ENCODE data around the gene RPN2. TPM values are rescaled to one million over a fixed set of nuclear protein-coding genes. Genes with fewer than 3 reads are reported as not detected.

Gene RPN2
- total RNA-seq, 4 donors from 2014 or later = 82.3 to 196 (median 105) TPM

GRCh38 chr20:37278966-37279590 is 99.9 kb downstream of the RPN2 start:
- H3K36me3 ChIP-seq = no peaks in the 10 kb centered on the region
- H3K4me1 ChIP-seq = peaks cover 5 to 20% (median 8%) of the 10 kb centered on the region in 4 donors
- no peak overlapping the region for H3K27ac ChIP-seq
- TF ChIP-seq POLR2A (IDR thresholded peaks at IDR 0.05) = no peak
- no peak for TF ChIP-seq EP300 (IDR thresholded peaks at IDR 0.05; ENCODE audit: low read depth)
- TF ChIP-seq POLR2AphosphoS5 (IDR thresholded peaks at IDR 0.05) = no peak
- TF ChIP-seq, protein P1, sequence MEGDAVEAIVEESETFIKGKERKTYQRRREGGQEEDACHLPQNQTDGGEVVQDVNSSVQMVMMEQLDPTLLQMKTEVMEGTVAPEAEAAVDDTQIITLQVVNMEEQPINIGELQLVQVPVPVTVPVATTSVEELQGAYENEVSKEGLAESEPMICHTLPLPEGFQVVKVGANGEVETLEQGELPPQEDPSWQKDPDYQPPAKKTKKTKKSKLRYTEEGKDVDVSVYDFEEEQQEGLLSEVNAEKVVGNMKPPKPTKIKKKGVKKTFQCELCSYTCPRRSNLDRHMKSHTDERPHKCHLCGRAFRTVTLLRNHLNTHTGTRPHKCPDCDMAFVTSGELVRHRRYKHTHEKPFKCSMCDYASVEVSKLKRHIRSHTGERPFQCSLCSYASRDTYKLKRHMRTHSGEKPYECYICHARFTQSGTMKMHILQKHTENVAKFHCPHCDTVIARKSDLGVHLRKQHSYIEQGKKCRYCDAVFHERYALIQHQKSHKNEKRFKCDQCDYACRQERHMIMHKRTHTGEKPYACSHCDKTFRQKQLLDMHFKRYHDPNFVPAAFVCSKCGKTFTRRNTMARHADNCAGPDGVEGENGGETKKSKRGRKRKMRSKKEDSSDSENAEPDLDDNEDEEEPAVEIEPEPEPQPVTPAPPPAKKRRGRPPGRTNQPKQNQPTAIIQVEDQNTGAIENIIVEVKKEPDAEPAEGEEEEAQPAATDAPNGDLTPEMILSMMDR (IDR thresholded peaks at IDR 0.05) = no peak
- in situ Hi-C loops (cut with MboI; ENCODE audit: low pct_ligation_motif_present in 1 of 4, low pct_unique_long_range_greater_than_20kb in 1 of 4, low sequenced_read_pairs in 3 of 4) (loop anchor here in 3 of 4 donors (5.0 to 10.0 kb wide), 3 partner anchors 103 to 256 kb away; no protein-coding TSS in a partner anchor), intact Hi-C loops (cut with DNase I; ENCODE audit: low total_unique reads) (loop anchor here (5.0 kb wide), 1 partner anchor 118 kb away; no protein-coding TSS in a partner anchor)
- no peak overlapping the region for H3K4me3 ChIP-seq
- no peak for DNase-seq
- WGBS, 2 donors (ENCODE audit: low coverage in 1 of 2) = 80 to 89% methylated on average over 4 to 12 of the region's 12 CpGs
- no peaks in the 10 kb centered on the region for H3K9me3 ChIP-seq
- H3K27me3 ChIP-seq = no peaks in the 10 kb centered on the region

- H3K4me1 ChIP-seq = peaks cover 5 to 20% (median 8%) of the 10 kb centered on the region in 4 donors
- intact Hi-C loops (cut with DNase I; ENCODE audit: low total_unique reads) (loop anchor here (5.0 kb wide), 1 partner anchor 117 kb away; no protein-coding TSS in a partner anchor), in situ Hi-C loops (cut with MboI; ENCODE audit: low pct_ligation_motif_present in 1 of 4, low pct_unique_long_range_greater_than_20kb in 1 of 4, low sequenced_read_pairs in 3 of 4) (loop anchor here in 3 of 4 donors (5.0 to 10.0 kb wide), 3 partner anchors 102 to 255 kb away; no protein-coding TSS in a partner anchor)
- WGBS, 2 donors (ENCODE audit: low coverage in 1 of 2) = 94% methylated on average over 7 of the region's 8 CpGs; no CpG with 5 or more reads in 1 of the 2 donors
- no peaks in the 10 kb centered on the region for H3K9me3 ChIP-seq
- no peaks in the 10 kb centered on the region for H3K36me3 ChIP-seq
- no peak for DNase-seq
- H3K27ac ChIP-seq = no peak overlapping the region
- TF ChIP-seq, protein P1 (IDR thresholded peaks at IDR 0.05) = no peak
- no peak for TF ChIP-seq EP300 (IDR thresholded peaks at IDR 0.05; ENCODE audit: low read depth)
- TF ChIP-seq POLR2A (IDR thresholded peaks at IDR 0.05) = no peak
- no peak for TF ChIP-seq POLR2AphosphoS5 (IDR thresholded peaks at IDR 0.05)
- no peak overlapping the region for H3K4me3 ChIP-seq
- no peaks in the 10 kb centered on the region for H3K27me3 ChIP-seq
These were observed 100.7 kb downstream of the RPN2 start for GRCh38 chr20:37279820-37280219.

GRCh38 chr20:37280403-37280802 is 101.3 kb downstream of the RPN2 start:
- DNase-seq = no peak
- no peaks in the 10 kb centered on the region for H3K9me3 ChIP-seq
- intact Hi-C loops (cut with DNase I; ENCODE audit: low total_unique reads) = no loop called here
- WGBS, 2 donors (ENCODE audit: low coverage in 1 of 2) = 88 to 92% methylated on average over 4 to 8 of the region's 8 CpGs
- in situ Hi-C loops (cut with MboI; ENCODE audit: low pct_ligation_motif_present in 1 of 4, low pct_unique_long_range_greater_than_20kb in 1 of 4, low sequenced_read_pairs in 3 of 4) = no loop called here
- no peaks in the 10 kb centered on the region for H3K36me3 ChIP-seq
- peaks cover 5 to 17% (median 8%) of the 10 kb centered on the region in 4 donors for H3K4me1 ChIP-seq
- H3K27me3 ChIP-seq = no peaks in the 10 kb centered on the region
- no peak overlapping the region for H3K27ac ChIP-seq
- no peak overlapping the region for H3K4me3 ChIP-seq
- TF ChIP-seq POLR2A (IDR thresholded peaks at IDR 0.05) (no peak), EP300 (IDR thresholded peaks at IDR 0.05; ENCODE audit: low read depth) (no peak), POLR2AphosphoS5 (IDR thresholded peaks at IDR 0.05) (no peak)
- TF ChIP-seq, protein P1 (IDR thresholded peaks at IDR 0.05) = no peak

DNA sequence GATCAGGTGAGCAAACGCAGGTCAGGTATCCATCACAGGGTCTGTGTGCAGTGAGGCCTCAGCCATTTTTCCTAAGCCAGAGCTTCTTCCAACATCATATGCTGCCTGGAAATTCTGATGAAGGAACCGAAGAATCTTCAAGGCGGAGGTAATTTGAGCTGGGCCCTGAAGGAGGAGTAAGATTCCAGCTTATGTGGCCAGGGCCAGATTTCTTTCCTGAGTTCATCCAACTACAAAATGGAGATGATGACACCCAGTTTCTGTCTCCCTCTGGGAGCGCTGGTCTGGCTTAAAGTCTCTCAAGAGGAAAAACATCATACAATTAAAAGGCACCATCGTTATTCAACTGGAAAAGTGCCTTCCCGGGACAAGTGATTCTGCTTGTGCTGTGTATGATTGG is 103.4 kb downstream of the RPN2 start:
- H3K27me3 ChIP-seq = no peaks in the 10 kb centered on the region
- no peak overlapping the region for H3K4me3 ChIP-seq
- intact Hi-C loops (cut with DNase I; ENCODE audit: low total_unique reads) = loop anchor here (2.0 kb wide), 1 partner anchor 102 kb away; no protein-coding TSS in a partner anchor
- in situ Hi-C loops (cut with MboI; ENCODE audit: low pct_ligation_motif_present in 1 of 4, low pct_unique_long_range_greater_than_20kb in 1 of 4, low sequenced_read_pairs in 3 of 4) = no loop called here
- peaks cover 0 to 2% (median 0%) of the 10 kb centered on the region in 4 donors for H3K4me1 ChIP-seq
- no peaks in the 10 kb centered on the region for H3K36me3 ChIP-seq
- peak overlapping the region in 3 of 4 donors; percentile 3 to 52 (median 40) for H3K27ac ChIP-seq
- no peaks in the 10 kb centered on the region for H3K9me3 ChIP-seq
- TF ChIP-seq POLR2A (IDR thresholded peaks at IDR 0.05) = no peak
- TF ChIP-seq POLR2AphosphoS5 (IDR thresholded peaks at IDR 0.05) = no peak
- TF ChIP-seq EP300 (IDR thresholded peaks at IDR 0.05; ENCODE audit: low read depth) = no peak
- TF ChIP-seq, protein P1 (IDR thresholded peaks at IDR 0.05) = peak; percentile 33 to 51 (median 41)
- 66 to 83% methylated on average over 1 to 6 of the region's 6 CpGs for WGBS, 2 donors (ENCODE audit: low coverage in 1 of 2)
- peak; percentile 19 for DNase-seq
